ENCODE results near the gene PGAP2. TPM values are rescaled to one million over a fixed set of nuclear protein-coding genes. Genes with fewer than 3 reads are reported as not detected.

Gene PGAP2
- total and polyA plus RNA-seq, 2 donors (not counting 1 experiment from before 2014, with no cell fraction given), result 20.5 to 47.1 TPM

GRCh38 chr11:3859373-3859881, 51.1 kb downstream of the PGAP2 start:
- peaks cover 89% of the 10 kb centered on the region for H3K79me2 ChIP-seq (ENCODE audit: control insufficient read depth, insufficient read depth, low read length)
- H3K9me3 ChIP-seq (ENCODE audit: control extremely low read depth in 1 of 3, control insufficient read depth in 2 of 3, insufficient read depth in 1 of 3, low read length in 2 of 3), result no peaks in the 10 kb centered on the region
- DNase-seq (no peak), ATAC-seq (ENCODE audit: low read depth) (no peak)
- H3K9ac ChIP-seq (ENCODE audit: low read length), result peak overlapping the region; percentile 15
- Mint-ChIP-seq H3K4me3 (peak overlapping the region; percentile 98), H3K27ac (peak overlapping the region; percentile 32), H3K27me3 (no peaks in the 10 kb centered on the region), H3K4me1 (peaks cover 75% of the 10 kb centered on the region), H3K9me3 (ENCODE audit: insufficient read depth) (no peaks in the 10 kb centered on the region)
- intact Hi-C loops (cut with micrococcal nuclease), result loop anchor here (5.0 kb wide), 2 partner anchors 68 to 482 kb away; partner anchors contain the start of gene ZNF195
- TF ChIP-seq EZH2 (IDR thresholded peaks at IDR 0.05; ENCODE audit: borderline replicate concordance, insufficient read depth, low read depth, low read length, poor library complexity, severe bottlenecking) (no peak), CTCF (IDR thresholded peaks at IDR 0.05) (no peak)
- peaks cover 0 to 3% of the 10 kb centered on the region in 2 experiments for H3K36me3 ChIP-seq (replicated peaks in 1 of 2; ENCODE audit: control extremely low read depth in 1 of 2, control insufficient read depth in 1 of 2, extremely low read depth in 1 of 2, insufficient read depth in 2 of 2, low read length in 1 of 2)
- H3K4me2 ChIP-seq (replicated peaks; ENCODE audit: low read depth, low read length, poor library complexity, severe bottlenecking), result peak overlapping the region; percentile 87
- H2AFZ ChIP-seq (ENCODE audit: insufficient read depth, low read depth, low read length, poor library complexity, severe bottlenecking), result no peak overlapping the region
- 70% methylated on average over 4 of the region's 4 CpGs for WGBS (ENCODE audit: insufficient coverage)
- peak overlapping the region in 4 of 5 experiments; percentile 2 to 18 (median 14) for H3K4me3 ChIP-seq (ENCODE audit: control extremely low read depth in 1 of 5, extremely low read depth in 1 of 5, insufficient read depth in 1 of 5, low read depth in 2 of 5, low read length in 4 of 5)
- peaks cover 75 to 80% of the 10 kb centered on the region in 2 donors for H3K4me1 ChIP-seq (ENCODE audit: control insufficient read depth in 2 of 2, insufficient read depth in 2 of 2, low read length in 2 of 2)
- no peaks in the 10 kb centered on the region for H3K27me3 ChIP-seq (replicated peaks in 1 of 4; ENCODE audit: control extremely low read depth in 1 of 4, control insufficient read depth in 3 of 4, insufficient read depth in 4 of 4, low read length in 3 of 4)
- H4K20me1 ChIP-seq (ENCODE audit: control insufficient read depth, insufficient read depth, low read length, poor library complexity, severe bottlenecking), result peaks cover 49% of the 10 kb centered on the region
- H3K27ac ChIP-seq (ENCODE audit: low read length in 2 of 2), result no peak overlapping the region
- CTCF ChIA-PET, result interaction anchor here (1.3 to 36.8 kb wide), 9 partner anchors 9 to 213 kb away, joined by 3 to 662 read pairs (median 6); partner anchors contain the start of genes RHOG and STIM1
- POLR2A ChIA-PET, result interaction anchor here (0.8 to 1.4 kb wide), 4 partner anchors 16 to 31 kb away, joined by 3 to 4 read pairs (median 4); partner anchors contain the start of gene RHOG

- H3K4me3 Mint-ChIP-seq, result peak overlapping the region; percentile 64
- H3K9me3 Mint-ChIP-seq (ENCODE audit: insufficient read depth), result no peaks in the 10 kb centered on the region
- H3K4me1 Mint-ChIP-seq, result peaks cover 79% of the 10 kb centered on the region
- Histone ChIP-seq H3K9ac (ENCODE audit: low read length) (no peak overlapping the region), H3K36me3 (replicated peaks in 1 of 2; ENCODE audit: control extremely low read depth in 1 of 2, control insufficient read depth in 1 of 2, extremely low read depth in 1 of 2, insufficient read depth in 2 of 2, low read length in 1 of 2) (peaks cover 0 to 3% of the 10 kb centered on the region in 2 experiments), H3K4me1 (ENCODE audit: control insufficient read depth in 2 of 2, insufficient read depth in 2 of 2, low read length in 2 of 2) (peaks cover 81 to 84% of the 10 kb centered on the region in 2 donors), H2AFZ (ENCODE audit: insufficient read depth, low read depth, low read length, poor library complexity, severe bottlenecking) (no peak overlapping the region), H4K20me1 (ENCODE audit: control insufficient read depth, insufficient read depth, low read length, poor library complexity, severe bottlenecking) (peaks cover 50% of the 10 kb centered on the region), H3K27me3 (replicated peaks in 1 of 4; ENCODE audit: control extremely low read depth in 1 of 4, control insufficient read depth in 3 of 4, insufficient read depth in 4 of 4, low read length in 3 of 4) (no peaks in the 10 kb centered on the region), H3K9me3 (ENCODE audit: control extremely low read depth in 1 of 3, control insufficient read depth in 2 of 3, insufficient read depth in 1 of 3, low read length in 2 of 3) (no peaks in the 10 kb centered on the region), H3K4me3 (ENCODE audit: control extremely low read depth in 1 of 5, extremely low read depth in 1 of 5, insufficient read depth in 1 of 5, low read depth in 2 of 5, low read length in 4 of 5) (peak overlapping the region in 1 of 5 experiments; percentile 4), H3K27ac (ENCODE audit: low read length in 2 of 2) (peak overlapping the region in 1 of 2 donors; percentile 13), H3K4me2 (replicated peaks; ENCODE audit: low read depth, low read length, poor library complexity, severe bottlenecking) (peak overlapping the region; percentile 87), H3K79me2 (ENCODE audit: control insufficient read depth, insufficient read depth, low read length) (peaks cover 98% of the 10 kb centered on the region)
- DNase-seq, result no peak
- no peak for ATAC-seq (ENCODE audit: low read depth)
- intact Hi-C loops (cut with micrococcal nuclease), result no loop called here
- ChIA-PET POLR2A (interaction anchor here (0.6 to 1.4 kb wide), 3 partner anchors 23 to 30 kb away, joined by 3 to 4 read pairs (median 4); no protein-coding TSS in a partner anchor), CTCF (interaction anchor here (0.8 to 36.8 kb wide), 8 partner anchors 8 to 212 kb away, joined by 3 to 662 read pairs (median 6); partner anchors contain the start of genes RHOG and STIM1)
- TF ChIP-seq EZH2 (IDR thresholded peaks at IDR 0.05; ENCODE audit: borderline replicate concordance, insufficient read depth, low read depth, low read length, poor library complexity, severe bottlenecking) (no peak), CTCF (IDR thresholded peaks at IDR 0.05) (no peak)
- H3K27ac Mint-ChIP-seq, result peak overlapping the region; percentile 60
- no CpG with 5 or more reads among the region's 2 CpGs for WGBS (ENCODE audit: insufficient coverage)
- H3K27me3 Mint-ChIP-seq, result no peaks in the 10 kb centered on the region
Observed at GRCh38 chr11:3860375-3860774, 52.0 kb downstream of the PGAP2 start.

Data from B cell (primary cell).